DOHH2 (cell line): ENCODE results near the gene PGP.

Source experiments
- H3F3A ChIP-seq: fragments of 200-600 bp; sonication (generic), shearing (Covaris generic); 2 replicates; pipeline ENCODE4 v1.6.0; 2016; ENCODE audit warnings: antibody characterized with exemption, mild to moderate bottlenecking; ENCODE audit not compliant: control insufficient read depth, insufficient read depth
- H3K27ac ChIP-seq: fragments of 200-600 bp; sonication (generic); 2 replicates; pipeline ENCODE4 v1.5.1; 2014; ENCODE audit warnings: low read depth, mild to moderate bottlenecking, low read length, moderate library complexity
- H3K27me3 ChIP-seq: fragments of 200-600 bp; sonication (generic); 2 replicates; pipeline ENCODE4 v1.6.1; 2014; ENCODE audit warnings: mild to moderate bottlenecking, low read length, mixed read lengths; ENCODE audit not compliant: control insufficient read depth
- H3K36me3 ChIP-seq: fragments of 200-600 bp; sonication (generic); 2 replicates; pipeline ENCODE4 v1.6.1; 2014; ENCODE audit warnings: mild to moderate bottlenecking, low read length, moderate library complexity, mixed read lengths; ENCODE audit not compliant: control insufficient read depth
- H3K4me1 ChIP-seq: fragments of 200-600 bp; sonication (generic); 2 replicates; pipeline ENCODE4 v1.6.1; 2014; ENCODE audit warnings: mild to moderate bottlenecking, low read length, mixed read lengths; ENCODE audit not compliant: control insufficient read depth
- H3K4me2 ChIP-seq: fragments of 200-600 bp; sonication (generic); 2 replicates; pipeline ENCODE4 v1.6.0; 2014; ENCODE audit warnings: mild to moderate bottlenecking, low read length, moderate library complexity
- H3K4me3 ChIP-seq: fragments of 200-600 bp; sonication (generic); 2 replicates; pipeline ENCODE4 v1.5.1; 2014; ENCODE audit warnings: mild to moderate bottlenecking, low read length, mixed read lengths
- H3K79me2 ChIP-seq: fragments of 200-600 bp; sonication (generic); 2 replicates; pipeline ENCODE4 v1.6.1; 2014; ENCODE audit warnings: mild to moderate bottlenecking, low read length, mixed read lengths; ENCODE audit not compliant: control insufficient read depth
- H3K9me2 ChIP-seq: fragments of 200-600 bp; sonication (generic); replicated peaks from 2 replicates; pipeline ENCODE4 v1.6.1; 2014; ENCODE audit warnings: mild to moderate bottlenecking, low read length, mixed read lengths; ENCODE audit not compliant: control insufficient read depth
- H3K9me3 ChIP-seq: fragments of 200-600 bp; sonication (generic); 2 replicates; pipeline ENCODE4 v1.6.1; 2014; ENCODE audit warnings: antibody characterized with exemption, low read length, mixed read lengths; ENCODE audit not compliant: control insufficient read depth, insufficient read depth
- H4K20me1 ChIP-seq: fragments of 200-600 bp; sonication (generic); 2 replicates; pipeline ENCODE4 v1.6.0; 2014; ENCODE audit warnings: low read depth, mild to moderate bottlenecking, antibody characterized with exemption, low read length, moderate library complexity; ENCODE audit not compliant: control insufficient read depth, insufficient read depth
- EZH2phosphoT487 ChIP-seq: fragments of 200-600 bp; sonication (generic); IDR thresholded peaks from 2 replicates; pipeline ENCODE4 v1.6.1; 2017; ENCODE audit warnings: borderline replicate concordance, mild to moderate bottlenecking, antibody characterized with exemption, low read length, moderate library complexity, mixed read lengths
- TF ChIP-seq, protein P1 (sequence below): fragments of 200-600 bp; sonication (generic); IDR thresholded peaks from one replicate; pipeline ENCODE4 v1.5.1; 2014; ENCODE audit warnings: antibody characterized with exemption, mild to moderate bottlenecking, low read depth, low read length; ENCODE audit not compliant: poor library complexity, severe bottlenecking

Gene PGP

DNA sequence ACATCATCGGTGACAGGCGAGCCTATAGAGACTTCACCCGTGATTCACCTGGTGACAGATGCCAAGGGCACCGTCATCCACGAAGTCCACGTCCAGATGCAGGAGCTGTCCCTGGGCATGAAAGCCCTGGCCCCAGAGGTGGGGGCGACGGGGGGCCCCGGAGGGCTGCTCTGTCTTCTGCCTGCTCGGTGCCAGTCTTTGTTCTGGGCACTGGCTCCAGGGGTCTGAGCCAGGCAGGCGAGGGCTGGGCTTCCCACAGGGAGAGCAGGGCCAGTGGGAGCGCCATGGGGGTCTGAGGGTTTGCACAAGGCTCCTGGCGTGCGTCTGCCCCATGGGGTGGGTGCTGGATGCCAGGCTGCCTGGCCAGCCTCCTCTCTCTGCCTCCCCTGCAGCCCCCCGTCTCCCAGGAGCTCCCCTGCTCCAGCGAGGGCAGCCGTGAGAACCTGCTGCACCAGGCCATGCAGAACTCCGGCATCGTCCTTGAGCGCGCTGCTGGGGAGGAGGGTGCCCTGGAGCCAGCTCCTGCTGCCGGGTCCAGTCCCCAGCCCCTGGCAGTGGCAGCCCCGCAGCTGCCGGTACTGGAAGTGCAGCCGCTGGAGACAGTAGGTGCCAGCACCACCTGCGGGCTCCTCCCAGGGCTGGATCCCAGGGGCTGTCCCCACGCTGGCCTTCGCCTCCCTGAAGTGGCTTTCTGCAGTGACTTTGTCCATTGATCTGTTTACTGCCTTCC is 18.6 kb upstream of the PGP start:
- Histone ChIP-seq H3K4me2 (no peak overlapping the region), H3K4me1 (no peaks in the 10 kb centered on the region), H3K4me3 (no peak overlapping the region), H3F3A (no peaks in the 10 kb centered on the region), H3K79me2 (peaks cover 8% of the 10 kb centered on the region), H3K36me3 (peaks cover 60% of the 10 kb centered on the region), H3K27me3 (no peaks in the 10 kb centered on the region), H3K9me2 (no peaks in the 10 kb centered on the region), H3K27ac (no peak overlapping the region), H3K9me3 (no peaks in the 10 kb centered on the region), H4K20me1 (no peaks in the 10 kb centered on the region)
- TF ChIP-seq, protein P1, sequence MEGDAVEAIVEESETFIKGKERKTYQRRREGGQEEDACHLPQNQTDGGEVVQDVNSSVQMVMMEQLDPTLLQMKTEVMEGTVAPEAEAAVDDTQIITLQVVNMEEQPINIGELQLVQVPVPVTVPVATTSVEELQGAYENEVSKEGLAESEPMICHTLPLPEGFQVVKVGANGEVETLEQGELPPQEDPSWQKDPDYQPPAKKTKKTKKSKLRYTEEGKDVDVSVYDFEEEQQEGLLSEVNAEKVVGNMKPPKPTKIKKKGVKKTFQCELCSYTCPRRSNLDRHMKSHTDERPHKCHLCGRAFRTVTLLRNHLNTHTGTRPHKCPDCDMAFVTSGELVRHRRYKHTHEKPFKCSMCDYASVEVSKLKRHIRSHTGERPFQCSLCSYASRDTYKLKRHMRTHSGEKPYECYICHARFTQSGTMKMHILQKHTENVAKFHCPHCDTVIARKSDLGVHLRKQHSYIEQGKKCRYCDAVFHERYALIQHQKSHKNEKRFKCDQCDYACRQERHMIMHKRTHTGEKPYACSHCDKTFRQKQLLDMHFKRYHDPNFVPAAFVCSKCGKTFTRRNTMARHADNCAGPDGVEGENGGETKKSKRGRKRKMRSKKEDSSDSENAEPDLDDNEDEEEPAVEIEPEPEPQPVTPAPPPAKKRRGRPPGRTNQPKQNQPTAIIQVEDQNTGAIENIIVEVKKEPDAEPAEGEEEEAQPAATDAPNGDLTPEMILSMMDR, result no peak
- no peak for TF ChIP-seq EZH2phosphoT487

DNA sequence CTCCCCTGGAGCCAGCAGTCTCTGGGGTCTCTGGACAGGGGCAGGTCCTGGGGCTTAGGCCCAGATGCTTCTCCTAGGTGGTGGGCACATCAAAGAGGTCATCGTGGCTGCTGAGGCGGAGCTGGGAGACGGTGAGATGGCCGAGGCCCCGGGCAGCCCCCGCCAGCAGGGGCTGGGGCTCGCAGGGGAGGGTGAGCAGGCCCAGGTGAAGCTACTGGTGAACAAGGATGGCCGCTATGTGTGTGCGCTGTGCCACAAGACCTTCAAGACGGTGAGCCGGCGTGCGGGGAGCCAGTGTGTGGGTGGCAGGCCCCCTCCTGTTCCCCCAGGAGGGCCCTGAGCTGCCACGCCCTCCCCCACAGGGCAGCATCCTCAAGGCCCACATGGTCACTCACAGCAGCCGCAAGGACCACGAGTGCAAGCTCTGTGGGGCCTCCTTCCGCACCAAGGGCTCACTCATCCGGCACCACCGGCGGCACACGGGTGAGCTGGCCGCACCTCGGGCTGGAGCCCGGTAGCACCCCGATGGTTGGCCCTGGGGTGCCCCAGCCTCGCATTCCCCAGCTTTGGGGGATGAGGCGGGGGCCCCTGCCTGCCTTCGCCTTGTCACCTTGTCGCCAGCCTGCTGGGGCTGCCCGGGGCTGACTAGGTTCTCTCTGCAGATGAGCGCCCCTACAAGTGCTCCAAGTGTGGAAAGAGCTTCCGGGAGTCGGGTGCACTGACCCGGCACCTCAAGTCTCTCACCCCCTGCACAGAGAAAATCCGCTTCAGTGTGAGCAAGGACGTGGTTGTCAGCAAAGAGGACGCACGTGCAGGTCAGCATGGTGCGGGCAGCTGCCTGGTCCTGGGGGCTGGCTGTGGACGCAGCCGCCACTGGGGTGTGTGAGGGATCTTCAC is 17.7 kb upstream of the PGP start:
- H3K4me1 ChIP-seq, result no peaks in the 10 kb centered on the region
- H3K79me2 ChIP-seq, result peaks cover 14% of the 10 kb centered on the region
- TF ChIP-seq, protein P1, result no peak
- no peak for TF ChIP-seq EZH2phosphoT487
- no peak overlapping the region for H3K4me2 ChIP-seq
- H3K36me3 ChIP-seq, result peaks cover 64% of the 10 kb centered on the region
- H4K20me1 ChIP-seq, result no peaks in the 10 kb centered on the region
- no peaks in the 10 kb centered on the region for H3K9me2 ChIP-seq
- no peaks in the 10 kb centered on the region for H3K9me3 ChIP-seq
- no peaks in the 10 kb centered on the region for H3F3A ChIP-seq
- H3K4me3 ChIP-seq, result no peak overlapping the region
- H3K27me3 ChIP-seq, result no peaks in the 10 kb centered on the region
- no peak overlapping the region for H3K27ac ChIP-seq

DNA sequence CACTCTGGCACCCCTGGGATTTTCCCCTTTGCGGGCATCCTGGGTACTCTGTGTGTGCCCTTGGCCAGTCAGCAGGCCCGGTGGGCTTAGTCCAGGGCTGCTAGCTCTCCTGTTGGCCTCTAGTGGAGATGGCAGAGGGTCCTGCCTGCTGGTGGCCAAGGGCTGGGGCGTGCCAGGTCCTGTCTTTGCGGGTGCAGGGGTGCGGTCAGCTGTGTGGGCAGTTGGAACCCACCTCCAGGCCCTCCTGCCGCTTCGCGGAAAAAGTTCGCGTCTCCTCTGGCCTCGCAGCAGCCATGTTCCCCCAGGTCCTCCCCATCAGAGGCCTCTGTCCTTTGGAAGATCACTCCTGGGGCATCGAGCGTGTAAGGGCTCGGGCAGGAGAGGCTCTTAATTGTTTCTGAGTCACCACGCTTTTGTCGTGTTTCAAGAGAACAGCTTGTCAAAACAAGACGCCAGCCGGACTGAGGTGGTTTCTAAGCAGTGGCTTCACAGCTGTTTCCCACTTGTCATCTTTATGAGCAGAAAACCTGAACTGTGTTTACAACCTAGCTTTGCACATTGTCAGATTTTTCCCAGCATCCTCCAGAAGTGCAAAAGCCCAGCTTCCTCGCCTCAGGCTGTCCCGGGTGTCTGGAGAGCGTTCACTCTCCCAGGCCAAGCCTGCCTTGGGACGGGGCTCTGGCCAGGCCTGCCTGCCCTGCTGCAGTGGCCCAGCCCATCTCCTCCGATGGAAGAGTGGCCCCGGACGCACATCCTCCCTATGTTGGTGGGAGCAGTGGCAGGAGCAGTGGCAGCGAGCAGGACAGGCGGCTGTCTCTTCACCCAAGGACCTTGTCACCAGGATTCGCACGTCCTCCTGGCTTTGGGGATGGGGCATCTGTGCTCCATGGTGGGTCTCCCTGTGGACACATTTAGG is 16.6 kb upstream of the PGP start:
- Histone ChIP-seq H3K4me2 (no peak overlapping the region), H3K27me3 (no peaks in the 10 kb centered on the region), H3K4me1 (no peaks in the 10 kb centered on the region), H4K20me1 (no peaks in the 10 kb centered on the region), H3K4me3 (no peak overlapping the region), H3K27ac (no peak overlapping the region), H3K9me2 (no peaks in the 10 kb centered on the region), H3K36me3 (peaks cover 66% of the 10 kb centered on the region), H3K79me2 (peaks cover 24% of the 10 kb centered on the region), H3F3A (no peaks in the 10 kb centered on the region), H3K9me3 (no peaks in the 10 kb centered on the region)
- no peak for TF ChIP-seq EZH2phosphoT487
- TF ChIP-seq, protein P1, result no peak
